Activated CD8-positive, alpha-beta memory T cell treated with anti-CD3 and anti-CD28 coated beads for 48 hours (primary cell): ENCODE measurements around the gene EXOSC2.

Experiments used
- DNase-seq, 3 experiments: peaks; one replicate each; pipeline ENCODE4 v3.0.0-alpha.2; 2020; ENCODE audit warnings: low read depth in 2 of 3, low spot score in 2 of 3

Gene EXOSC2, protein sequence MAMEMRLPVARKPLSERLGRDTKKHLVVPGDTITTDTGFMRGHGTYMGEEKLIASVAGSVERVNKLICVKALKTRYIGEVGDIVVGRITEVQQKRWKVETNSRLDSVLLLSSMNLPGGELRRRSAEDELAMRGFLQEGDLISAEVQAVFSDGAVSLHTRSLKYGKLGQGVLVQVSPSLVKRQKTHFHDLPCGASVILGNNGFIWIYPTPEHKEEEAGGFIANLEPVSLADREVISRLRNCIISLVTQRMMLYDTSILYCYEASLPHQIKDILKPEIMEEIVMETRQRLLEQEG

GRCh38 chr9:130693426-130694191, at the start of gene EXOSC2:
Gene EXOSC2 (plus strand): TSS chr9:130693780. CDS start chr9:130693792, 12 bp downstream.
- peak; percentile 79 to 89 (median 88) for DNase-seq

DNA sequence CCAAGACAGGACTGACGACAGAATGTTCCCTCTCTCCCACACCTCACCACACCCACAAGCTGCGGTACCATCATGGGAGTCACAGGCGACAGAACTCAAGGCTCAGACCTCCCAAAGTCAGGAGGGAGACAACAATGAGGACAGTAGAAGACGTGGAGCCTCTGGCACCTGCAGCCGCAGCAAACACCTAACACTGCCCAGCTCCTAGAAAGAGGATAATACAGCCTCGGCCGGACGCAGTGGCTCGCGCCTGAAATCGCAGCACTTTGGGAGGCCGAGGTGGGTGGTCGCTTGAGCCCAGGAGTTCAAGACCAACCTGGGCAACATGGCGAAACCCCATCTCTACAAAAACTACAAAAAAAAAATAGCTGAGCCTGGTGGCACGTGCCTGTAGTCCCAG, 42.4 kb upstream of the EXOSC2 start:
- DNase-seq, result no peak

DNA sequence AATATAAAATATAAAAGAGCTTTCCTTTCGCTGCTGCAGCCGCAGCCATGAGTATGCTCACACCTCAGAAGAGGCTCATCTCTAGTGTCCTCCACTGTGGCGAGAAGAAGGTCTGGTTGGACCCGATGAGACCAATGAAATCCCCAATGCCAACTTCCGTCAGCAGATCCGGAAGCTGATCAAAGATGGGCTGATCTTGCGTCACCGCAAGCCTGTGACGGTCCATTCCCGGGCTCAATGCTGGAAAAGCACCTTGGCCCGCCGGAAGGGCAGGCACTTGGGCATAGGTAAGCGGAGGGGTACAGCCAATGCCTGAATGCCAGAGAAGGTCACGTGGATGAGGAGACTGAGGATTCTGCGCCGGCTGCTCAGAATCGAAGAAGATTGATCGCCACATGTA, 41.8 kb upstream of the EXOSC2 start:
- no peak for DNase-seq

DNA sequence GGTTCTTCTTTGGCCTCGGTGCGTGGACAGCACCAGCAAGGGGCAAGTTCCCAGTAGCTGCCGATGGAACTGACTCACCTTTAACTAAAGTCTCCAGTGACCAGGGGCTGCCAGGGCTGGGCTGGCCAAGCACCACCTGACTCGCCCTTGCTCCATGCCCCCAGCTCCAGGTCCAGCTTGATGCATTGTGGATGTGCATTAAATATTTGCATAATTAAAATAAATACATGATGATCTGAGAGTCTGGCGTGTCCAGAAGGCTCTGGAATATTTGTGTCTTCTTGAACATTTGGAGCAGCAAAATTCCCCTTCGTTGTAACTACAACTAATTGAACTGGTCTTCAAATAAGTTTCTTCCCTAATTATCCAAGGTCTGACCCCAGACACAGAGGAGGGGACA, 38.7 kb upstream of the EXOSC2 start:
- DNase-seq, result no peak

DNA sequence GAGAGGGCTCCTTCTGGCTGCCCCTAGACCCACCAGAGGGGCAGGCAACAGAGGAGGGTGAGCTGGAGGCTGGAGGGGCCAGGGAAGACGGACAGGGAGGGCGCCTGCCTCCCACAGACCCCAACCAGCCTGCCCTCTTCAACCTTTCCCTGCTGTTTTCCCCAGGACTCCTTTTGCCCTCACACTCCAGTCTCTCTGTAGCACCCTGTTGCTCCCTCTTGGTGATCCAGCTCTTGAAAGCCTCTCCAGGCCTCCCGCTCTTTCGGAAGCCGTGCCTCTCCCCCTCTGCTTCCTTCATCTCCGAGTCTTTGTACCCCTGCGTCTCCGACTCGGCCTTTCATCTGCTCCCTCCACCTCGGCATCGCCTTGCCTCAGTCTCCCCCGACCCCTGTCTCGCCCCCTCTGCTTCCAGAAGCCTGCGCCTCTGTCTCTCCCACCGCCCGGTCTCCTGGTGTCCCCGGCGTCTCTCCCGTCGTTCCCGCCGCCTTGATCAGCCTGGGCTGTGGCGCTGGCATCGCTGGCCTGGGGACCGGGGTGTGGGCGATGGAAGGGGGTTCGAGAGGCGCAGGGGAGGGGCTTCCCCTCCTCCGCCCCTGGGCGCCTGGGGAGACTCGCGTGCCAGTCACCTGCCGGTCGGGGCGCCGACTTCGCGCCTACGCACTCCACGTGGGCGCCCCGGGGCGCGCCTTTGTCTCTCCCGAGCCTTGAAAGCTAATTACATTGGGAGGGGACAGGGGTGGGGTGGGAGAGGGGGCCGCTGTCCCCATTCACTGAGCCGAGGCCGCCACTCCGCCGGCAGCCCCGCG, 34.5 kb upstream of the EXOSC2 start:
- DNase-seq, result no peak

- DNase-seq, result no peak
These were observed 33.8 kb upstream of the EXOSC2 start for GRCh38 chr9:130659699-130660248.

DNA sequence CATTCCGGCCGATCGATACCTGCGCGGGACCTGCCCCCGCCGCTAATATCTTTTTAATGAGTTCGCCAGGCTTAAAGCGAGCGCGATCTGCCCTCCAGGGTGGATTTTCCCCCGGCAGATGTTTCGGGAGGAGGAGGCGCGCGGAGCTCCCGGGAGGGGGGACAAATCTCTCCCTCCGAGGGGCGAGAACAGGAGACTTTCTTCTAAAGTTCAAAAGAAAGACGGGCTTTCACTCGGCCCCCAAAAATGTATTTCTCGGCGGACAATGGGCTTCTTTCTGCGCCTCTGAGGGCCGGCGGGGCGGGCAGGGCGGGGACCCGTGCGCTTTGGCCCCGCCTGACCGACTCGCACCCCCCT, 33.3 kb upstream of the EXOSC2 start:
- DNase-seq, result no peak

DNA sequence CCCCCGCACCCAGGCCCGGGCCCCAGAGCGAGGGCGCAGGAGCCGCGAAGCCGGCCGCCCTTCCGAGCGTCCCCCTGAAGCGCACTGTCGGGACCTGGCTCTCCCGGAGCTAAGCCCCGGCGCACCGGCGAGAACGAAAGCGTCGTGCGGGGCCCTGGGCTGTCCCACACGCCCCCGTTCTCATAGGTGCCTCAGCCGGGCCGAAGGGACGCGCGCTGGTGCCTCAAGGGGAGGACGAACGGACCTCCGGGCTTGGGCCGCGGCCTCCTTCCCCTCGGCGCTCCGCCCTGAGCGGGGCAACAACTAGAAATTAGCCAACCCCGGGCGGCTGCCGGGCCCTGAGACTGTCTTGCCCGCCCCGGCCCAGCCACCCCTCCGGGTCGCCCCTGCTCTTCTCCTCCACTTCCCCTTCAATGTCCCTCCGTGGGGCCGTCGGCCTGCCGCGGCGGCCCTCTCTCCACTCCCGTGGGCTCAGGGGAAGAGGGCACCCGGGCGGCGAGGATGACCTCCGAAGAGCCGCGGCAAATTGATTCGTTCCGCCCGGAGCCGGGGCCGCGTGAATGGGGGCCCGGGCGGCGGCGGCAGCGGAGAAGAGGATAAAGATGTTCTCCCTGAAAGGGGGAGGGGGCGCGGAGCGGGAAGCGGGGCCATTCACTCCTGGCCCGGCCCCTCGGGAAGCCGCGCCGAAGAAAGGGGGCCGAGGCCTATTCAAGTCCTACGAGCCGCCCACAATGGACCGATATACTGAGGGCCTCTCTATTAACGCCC, 32.7 kb upstream of the EXOSC2 start:
- no peak for DNase-seq

GRCh38 chr9:130661451-130662098, 32.0 kb upstream of the EXOSC2 start:
- no peak for DNase-seq

- no peak for DNase-seq
These were observed 31.2 kb upstream of the EXOSC2 start for GRCh38 chr9:130662099-130662969.

DNA sequence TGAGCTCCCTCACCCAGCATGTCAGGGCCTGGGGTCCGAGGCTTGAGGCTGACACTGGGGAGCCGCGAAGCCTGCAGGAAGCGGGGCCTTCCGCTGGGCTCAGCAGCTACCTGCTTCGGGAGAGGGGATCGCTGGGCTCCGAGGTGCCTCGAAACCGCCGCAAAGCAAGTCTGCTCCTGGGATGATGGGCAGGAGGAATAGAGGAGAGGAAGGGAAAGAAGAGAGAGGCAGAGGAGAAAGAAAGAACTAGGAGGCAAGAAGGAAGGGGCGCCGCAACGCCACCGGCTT, 30.7 kb upstream of the EXOSC2 start:
- no peak for DNase-seq

GRCh38 chr9:130663258-130663976, 30.2 kb upstream of the EXOSC2 start:
- DNase-seq, result no peak

DNA sequence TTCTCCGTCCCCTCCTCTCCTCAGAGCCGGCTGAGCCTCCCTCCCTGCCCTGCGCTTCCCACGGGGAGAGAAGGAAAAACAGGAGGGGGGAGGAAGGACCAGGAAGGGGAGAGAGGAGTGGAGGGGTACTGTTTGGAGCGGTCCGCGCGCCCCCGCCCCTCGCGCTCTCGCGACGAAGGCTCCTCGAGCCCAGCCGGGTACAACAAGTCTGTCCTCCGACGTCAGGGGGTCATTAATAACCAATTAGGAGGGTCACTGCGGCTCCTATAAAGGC, 29.7 kb upstream of the EXOSC2 start:
- no peak for DNase-seq

DNA sequence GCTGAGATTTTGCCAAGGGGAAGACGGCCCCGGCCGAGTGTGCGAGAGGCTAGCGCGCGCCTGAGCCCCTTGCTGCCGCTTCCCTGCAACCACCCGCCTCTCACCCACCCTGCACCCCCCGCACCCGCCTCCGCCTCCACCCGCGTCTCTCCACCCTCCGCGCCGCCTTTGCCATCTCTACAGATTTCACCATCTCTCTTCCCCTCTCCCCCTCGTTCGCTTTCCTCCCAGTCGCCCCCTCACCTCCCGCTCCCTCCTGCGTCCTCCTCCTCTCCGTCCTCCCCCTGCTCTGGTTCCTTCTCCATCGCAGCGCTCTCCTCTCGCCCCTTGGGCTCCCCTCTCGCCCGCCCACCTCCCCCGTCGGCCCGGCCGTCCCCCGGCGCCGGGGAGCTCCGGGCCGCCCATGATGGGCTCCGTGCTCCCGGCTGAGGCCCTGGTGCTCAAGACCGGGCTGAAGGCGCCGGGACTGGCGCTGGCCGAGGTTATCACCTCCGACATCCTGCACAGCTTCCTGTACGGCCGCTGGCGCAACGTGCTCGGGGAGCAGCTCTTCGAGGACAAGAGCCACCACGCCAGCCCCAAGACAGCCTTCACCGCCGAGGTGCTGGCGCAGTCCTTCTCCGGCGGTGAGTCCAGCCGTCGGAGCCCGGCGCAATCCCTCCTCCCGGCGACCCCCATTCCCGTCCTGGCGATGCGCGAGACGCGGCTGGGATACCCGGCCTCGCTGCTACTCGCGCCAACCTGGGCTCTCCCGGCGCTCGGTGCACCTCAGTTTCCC, 29.1 kb upstream of the EXOSC2 start, which contains the start of gene PRDM12:
TSS of gene PRDM12 (plus strand) at position 344 of the 778 bp plus-strand sequence. CDS start at position 404, 60 bp downstream.
- DNase-seq, result no peak

- DNase-seq, result no peak
These were observed 28.6 kb upstream of the EXOSC2 start for GRCh38 chr9:130665029-130665430.

DNA sequence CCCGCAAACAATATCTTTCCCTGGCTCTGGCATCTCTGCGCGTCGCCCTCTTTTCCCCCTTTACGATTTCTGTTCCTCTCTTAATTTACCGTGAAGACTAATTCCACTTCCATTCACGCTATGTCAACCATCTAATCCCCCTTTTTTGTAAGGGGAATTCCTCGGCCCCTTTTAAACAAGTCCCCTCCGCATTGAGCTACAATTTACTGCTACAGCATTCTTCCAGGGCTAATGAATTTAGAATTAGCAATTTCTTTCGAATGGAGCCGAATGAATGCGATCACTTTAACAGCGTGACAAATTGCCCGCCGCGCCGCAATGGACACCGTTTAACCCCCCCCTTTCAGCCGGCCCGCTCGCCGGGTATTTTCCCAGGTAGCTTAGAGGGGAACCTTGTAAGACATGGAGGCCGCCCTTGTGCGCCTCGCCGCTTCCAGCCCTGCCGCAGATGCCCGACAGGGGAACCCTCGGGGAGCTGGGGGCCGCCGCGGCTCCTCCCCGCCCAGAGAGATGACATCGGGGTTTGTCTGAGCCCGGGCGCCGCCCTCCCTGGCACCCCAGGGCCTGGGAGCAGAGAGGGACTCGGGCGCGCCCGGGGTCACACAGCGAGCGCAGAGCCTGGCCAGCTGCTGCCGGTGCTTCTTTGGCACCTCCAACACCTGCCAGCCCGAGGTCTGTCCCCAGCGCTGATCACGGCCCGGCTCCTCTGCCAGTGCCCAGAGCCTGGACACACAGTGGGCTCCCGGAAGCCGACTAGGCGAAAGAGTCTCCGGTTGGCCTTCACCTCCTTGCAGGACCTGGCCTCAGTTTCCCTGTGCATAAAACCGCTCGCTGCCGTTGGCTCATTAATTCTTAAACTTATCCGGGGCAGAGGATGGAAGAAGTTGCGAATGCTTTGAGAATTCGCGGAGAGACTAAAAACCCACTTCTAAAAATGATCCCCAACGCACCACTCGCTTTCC, 27.9 kb upstream of the EXOSC2 start:
- no peak for DNase-seq
